Endothelial cell of umbilical vein (primary cell): ENCODE measurements around the gene ERGIC2. TPM values are rescaled to one million over a fixed set of nuclear protein-coding genes. Genes with fewer than 3 reads are reported as not detected.

ENCODE experiments used
- BruUV-seq: library from RNA; stranded (reverse); fragments of 400-500 nt; replicated peaks from 2 replicates; lab custom pipeline; 2021; lab: Mats Ljungman, UMichigan
- CTCF ChIA-PET: fragments of 300-600, 350-600 bp; sonication (Branson Sonifier 250); formaldehyde crosslinking; loops from one replicate; lab custom pipeline; 2021; ENCODE audit warnings: antibody characterized with exemption, inconsistent platforms; lab: Charles Lee
- POLR2A ChIA-PET: fragments of 300-600, 350-600 bp; sonication (Branson Sonifier 250); formaldehyde crosslinking; loops from one replicate; lab custom pipeline; 2021; ENCODE audit warnings: antibody characterized with exemption, inconsistent platforms; lab: Charles Lee
- DNase-seq: peaks from one replicate; pipeline ENCODE4 v3.0.0-alpha.2; 2011; ENCODE audit warnings: low read depth, low spot score
- FAIRE-seq: peaks from 2 replicates; lab custom pipeline; 2011; peaks lifted over from hg19 to GRCh38; lab: Jason Lieb, UNC
- H2AFZ ChIP-seq: 2 replicates; pipeline ENCODE4 v1.6.0; 2012; ENCODE audit warnings: low read depth, low read length, control low read depth, inconsistent platforms
- H3K27ac ChIP-seq: 2 replicates; pipeline ENCODE4 v1.5.1; 2011; ENCODE audit warnings: low read depth, mild to moderate bottlenecking, control low read depth, low read length, moderate library complexity; ENCODE audit not compliant: insufficient read depth
- H3K27me3 ChIP-seq, 2 experiments: 2 replicates each; pipeline versions ENCODE4 v1.6.0 to v1.6.1; 2011; ENCODE audit warnings: low read length in 2 of 2, mixed read lengths in 1 of 2; ENCODE audit not compliant: control insufficient read depth in 2 of 2, insufficient read depth in 2 of 2
- H3K36me3 ChIP-seq, 2 experiments: 2 replicates in 1 of 2; 3 replicates in 1 of 2; pipeline ENCODE4 v1.5.1; 2011; ENCODE audit warnings: low read length in 2 of 2, mild to moderate bottlenecking in 1 of 2, moderate library complexity in 1 of 2; ENCODE audit not compliant: control insufficient read depth in 2 of 2, insufficient read depth in 2 of 2; ENCODE audit errors: extremely low read depth in 1 of 2
- H3K4me1 ChIP-seq: 3 replicates; pipeline ENCODE4 v1.5.1; 2011; ENCODE audit warnings: mild to moderate bottlenecking, low read length; ENCODE audit not compliant: control insufficient read depth, insufficient read depth; ENCODE audit errors: extremely low read depth
- H3K4me2 ChIP-seq: 2 replicates; pipeline ENCODE4 v1.6.1; 2011; ENCODE audit warnings: low read length, control low read depth, mixed read lengths; ENCODE audit not compliant: insufficient read depth
- H3K4me3 ChIP-seq, 3 experiments: fragments of 200-600 bp in 1 of 3; sonication (generic), shearing (Covaris generic) in 1 of 3; replicated peaks in 1 of 3; 2 replicates each; pipeline ENCODE4 v1.5.1; 2011 to 2016; ENCODE audit warnings: control low read depth in 3 of 3, low read length in 3 of 3, mild to moderate bottlenecking in 2 of 3, inconsistent platforms in 1 of 3, low read depth in 1 of 3, moderate library complexity in 1 of 3; ENCODE audit not compliant: insufficient read depth in 1 of 3
- H3K79me2 ChIP-seq: 2 replicates; pipeline ENCODE4 v1.6.0; 2012; ENCODE audit warnings: low read length, inconsistent platforms; ENCODE audit not compliant: control insufficient read depth, insufficient read depth
- H3K9ac ChIP-seq: replicated peaks from 2 replicates; pipeline ENCODE3; 2011; ENCODE audit warnings: low read length, control low read depth; ENCODE audit not compliant: insufficient read depth; ENCODE audit errors: extremely low read depth
- H3K9me1 ChIP-seq: replicated peaks from 3 replicates; pipeline ENCODE4 v1.6.0; 2011; ENCODE audit warnings: mild to moderate bottlenecking, low read length; ENCODE audit not compliant: control insufficient read depth, insufficient read depth; ENCODE audit errors: extremely low read depth
- H3K9me3 ChIP-seq: replicated peaks from 2 replicates; pipeline ENCODE4 v1.5.1; 2012; ENCODE audit warnings: low read length, inconsistent platforms; ENCODE audit not compliant: control insufficient read depth, insufficient read depth
- H4K20me1 ChIP-seq: replicated peaks from 2 replicates; pipeline ENCODE3; 2011; ENCODE audit warnings: mild to moderate bottlenecking, low read length; ENCODE audit not compliant: control insufficient read depth, insufficient read depth; ENCODE audit errors: extremely low read depth
- CTCF ChIP-seq, 2 donors: IDR thresholded peaks; 1 replicate in 1 of 2; 2 replicates in 1 of 2; pipeline ENCODE4 v1.5.1; 2011; ENCODE audit warnings: low read length in 2 of 2, mild to moderate bottlenecking in 2 of 2, moderate library complexity in 2 of 2, control low read depth in 1 of 2, inconsistent platforms in 1 of 2, low read depth in 1 of 2; ENCODE audit not compliant: insufficient read depth in 1 of 2; ENCODE audit errors: extremely low read depth in 1 of 2
- EZH2 ChIP-seq: IDR thresholded peaks from 2 replicates; pipeline ENCODE4 v1.6.1; 2012; ENCODE audit warnings: borderline replicate concordance, low read depth, mild to moderate bottlenecking, moderate library complexity, low read length, inconsistent platforms; ENCODE audit not compliant: severe bottlenecking
- FOS ChIP-seq: IDR thresholded peaks from 2 replicates; pipeline ENCODE4 v1.6.1; 2011; ENCODE audit warnings: mild to moderate bottlenecking, low read length, moderate library complexity, borderline replicate concordance; ENCODE audit not compliant: insufficient read depth
- GATA2 ChIP-seq: IDR thresholded peaks from 2 replicates; pipeline ENCODE4 v1.7.0; 2011; ENCODE audit warnings: low read depth, mild to moderate bottlenecking, moderate library complexity, mixed read lengths, low read length; ENCODE audit not compliant: insufficient read length, insufficient read depth
- JUN ChIP-seq: IDR thresholded peaks from 2 replicates; pipeline ENCODE4 v1.6.1; 2011; ENCODE audit warnings: borderline replicate concordance, low read depth; ENCODE audit not compliant: insufficient read length, insufficient read depth
- MAX ChIP-seq: IDR thresholded peaks from 2 replicates; pipeline ENCODE4 v1.6.1; 2011; ENCODE audit not compliant: insufficient read depth, insufficient read length
- MYC ChIP-seq: IDR thresholded peaks from one replicate; pipeline ENCODE4 v1.6.1; 2011; ENCODE audit warnings: mild to moderate bottlenecking, low read depth, low read length
- POLR2A ChIP-seq: IDR thresholded peaks from 2 replicates; pipeline ENCODE4 v1.6.1; 2012; ENCODE audit warnings: low read depth, mild to moderate bottlenecking, control low read depth, low read length
- POLR2AphosphoS5 ChIP-seq: IDR thresholded peaks from 2 replicates; pipeline ENCODE4 v1.6.1; 2012; ENCODE audit warnings: low read depth, mild to moderate bottlenecking, control low read depth, low read length, moderate library complexity; ENCODE audit not compliant: insufficient read depth
- dilution Hi-C: fragments of 300-500 bp; cut with MboI; formaldehyde crosslinking; loops from one replicate; pipeline ENCODE4 v1.15.0; 2019; ENCODE audit warnings: low sequenced_read_pairs; ENCODE audit not compliant: extremely low pct_ligation_motif_present
- intact Hi-C: fragments of 100-400 bp; cut with micrococcal nuclease; formaldehyde crosslinking; loops from one replicate; pipeline ENCODE4 v1.10.0; 2022
- polyA plus RNA-seq, 4 experiments: library from polyadenylated mRNA; depleted of rRNA in 3 of 4; stranded (reverse) in 3 of 4; unstranded in 1 of 4; fragments of >200 nt; gene quantifications; 2 replicates each; pipeline versions ENCODE4 v1.2.1 to v1.2.3, GENCODE V29; 2011 to 2012; ENCODE audit warnings: missing spikeins in 1 of 4
- total RNA-seq: library from RNA; stranded (reverse); gene quantifications from 2 replicates; pipeline ENCODE4 v1.2.3, GENCODE V29; 2021

ERGIC2 gene
- total and polyA plus RNA-seq, 2 donors (not counting 3 experiments of a cell fraction or from before 2014, with no cell fraction given) = 20.3 to 60.6 TPM

- H3K27ac ChIP-seq = no peak overlapping the region
- no peak overlapping the region for H2AFZ ChIP-seq
- H3K36me3 ChIP-seq = peaks cover 2 to 9% of the 10 kb centered on the region in 2 experiments
- TF ChIP-seq POLR2AphosphoS5 (no peak), FOS (no peak), GATA2 (no peak), CTCF (IDR thresholded peaks at IDR 0.05; ENCODE audit: extremely low read depth in 1 of 2, insufficient read depth in 1 of 2, low read depth in 1 of 2, low read length in 2 of 2) (no peak), MYC (no peak), POLR2A (no peak)
- POLR2A ChIA-PET = no interaction called here
- FAIRE-seq (no peak), DNase-seq (no peak)
- H3K4me3 ChIP-seq = no peak overlapping the region
- H3K4me1 ChIP-seq = peaks cover 5% of the 10 kb centered on the region
- no peaks in the 10 kb centered on the region for H3K79me2 ChIP-seq
- no peaks in the 10 kb centered on the region for H3K9me3 ChIP-seq
- no peak overlapping the region for H3K4me2 ChIP-seq
- CTCF ChIA-PET = interaction anchor here (0.7 to 1.0 kb wide), 2 partner anchors 79 to 99 kb away, joined by 3 read pairs; no protein-coding TSS in a partner anchor
- no peak overlapping the region for H3K9ac ChIP-seq
- H3K9me1 ChIP-seq = no peaks in the 10 kb centered on the region
- BruUV-seq = no TSS peak
- intact Hi-C loops (no loop called here), dilution Hi-C loops (no loop called here)
- H3K27me3 ChIP-seq = no peaks in the 10 kb centered on the region
- H4K20me1 ChIP-seq = no peaks in the 10 kb centered on the region
Measured at GRCh38 chr12:29314416-29314815, 66.6 kb downstream of the ERGIC2 start.

GRCh38 chr12:29310899-29311298 lies 70.1 kb downstream of the ERGIC2 start:
- intact Hi-C loops (no loop called here), dilution Hi-C loops (no loop called here)
- Histone ChIP-seq H3K27ac (no peak overlapping the region), H3K9ac (no peak overlapping the region), H3K36me3 (peaks cover 2 to 11% of the 10 kb centered on the region in 2 experiments), H3K27me3 (no peaks in the 10 kb centered on the region), H3K9me3 (no peaks in the 10 kb centered on the region), H3K4me1 (no peaks in the 10 kb centered on the region), H3K79me2 (no peaks in the 10 kb centered on the region), H3K4me3 (no peak overlapping the region), H3K9me1 (no peaks in the 10 kb centered on the region), H3K4me2 (no peak overlapping the region), H4K20me1 (no peaks in the 10 kb centered on the region), H2AFZ (no peak overlapping the region)
- no TSS peak for BruUV-seq
- ChIA-PET POLR2A (no interaction called here), CTCF (no interaction called here)
- no peak for TF ChIP-seq EZH2
- TF ChIP-seq POLR2AphosphoS5 = no peak
- no peak for TF ChIP-seq MYC
- TF ChIP-seq CTCF (IDR thresholded peaks at IDR 0.05; ENCODE audit: extremely low read depth in 1 of 2, insufficient read depth in 1 of 2, low read depth in 1 of 2, low read length in 2 of 2) = no peak
- TF ChIP-seq FOS = no peak
- TF ChIP-seq POLR2A = no peak
- no peak for TF ChIP-seq GATA2
- no peak for TF ChIP-seq MAX
- TF ChIP-seq JUN = no peak
- FAIRE-seq (no peak), DNase-seq (no peak)
